ENCODE measurements around the gene ZC3H12C.

ZC3H12C gene

DNA sequence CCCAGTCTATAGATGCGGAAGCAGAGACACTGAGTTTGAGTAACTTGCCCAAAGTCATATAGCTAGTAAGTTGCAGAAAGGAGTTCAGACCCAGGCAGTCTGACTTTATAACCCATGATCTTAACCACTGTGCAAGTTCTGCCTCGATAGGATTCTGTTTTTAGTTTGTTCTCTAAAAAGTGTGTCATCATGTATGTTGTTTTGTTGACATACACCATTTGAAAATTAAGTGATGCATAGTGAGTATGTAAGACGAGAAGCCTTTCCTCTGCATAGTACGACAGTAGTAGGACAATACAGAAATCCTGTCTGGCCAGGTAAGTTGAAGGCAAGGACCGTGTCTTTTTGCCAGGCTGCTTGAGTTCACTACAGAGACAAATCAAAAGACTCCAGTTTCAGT lies 3.3 kb downstream of the ZC3H12C start:
- DNase-seq: no peak

DNA sequence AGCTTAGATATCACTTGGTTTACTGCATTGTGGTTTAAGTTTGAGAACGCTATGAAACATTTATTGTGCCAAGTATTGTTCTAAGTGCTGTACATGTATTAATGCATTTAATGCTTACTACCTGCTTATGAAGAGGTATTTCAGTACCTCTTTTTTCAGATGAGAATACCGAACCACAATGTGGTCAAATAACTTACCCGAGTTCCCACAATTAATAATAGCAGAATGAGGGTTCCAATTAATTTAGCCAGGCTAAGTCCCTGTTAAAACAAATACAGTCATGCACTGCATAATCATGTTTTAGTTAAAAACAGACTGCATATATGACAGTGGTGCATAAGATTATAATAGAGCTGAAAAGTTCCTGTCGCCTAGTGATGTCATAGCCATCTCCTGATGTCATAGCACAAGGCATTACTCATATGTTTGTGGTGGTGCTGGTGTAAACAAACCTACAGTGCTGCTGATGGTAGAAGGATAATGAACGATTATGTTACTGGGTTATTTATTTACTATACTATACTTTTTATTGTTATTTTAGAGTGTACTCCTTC lies 4.3 kb downstream of the ZC3H12C start:
- no peak for DNase-seq

GRCh38 chr11:110098645-110099044 lies 5.5 kb downstream of the ZC3H12C start:
- no peak for DNase-seq

DNA sequence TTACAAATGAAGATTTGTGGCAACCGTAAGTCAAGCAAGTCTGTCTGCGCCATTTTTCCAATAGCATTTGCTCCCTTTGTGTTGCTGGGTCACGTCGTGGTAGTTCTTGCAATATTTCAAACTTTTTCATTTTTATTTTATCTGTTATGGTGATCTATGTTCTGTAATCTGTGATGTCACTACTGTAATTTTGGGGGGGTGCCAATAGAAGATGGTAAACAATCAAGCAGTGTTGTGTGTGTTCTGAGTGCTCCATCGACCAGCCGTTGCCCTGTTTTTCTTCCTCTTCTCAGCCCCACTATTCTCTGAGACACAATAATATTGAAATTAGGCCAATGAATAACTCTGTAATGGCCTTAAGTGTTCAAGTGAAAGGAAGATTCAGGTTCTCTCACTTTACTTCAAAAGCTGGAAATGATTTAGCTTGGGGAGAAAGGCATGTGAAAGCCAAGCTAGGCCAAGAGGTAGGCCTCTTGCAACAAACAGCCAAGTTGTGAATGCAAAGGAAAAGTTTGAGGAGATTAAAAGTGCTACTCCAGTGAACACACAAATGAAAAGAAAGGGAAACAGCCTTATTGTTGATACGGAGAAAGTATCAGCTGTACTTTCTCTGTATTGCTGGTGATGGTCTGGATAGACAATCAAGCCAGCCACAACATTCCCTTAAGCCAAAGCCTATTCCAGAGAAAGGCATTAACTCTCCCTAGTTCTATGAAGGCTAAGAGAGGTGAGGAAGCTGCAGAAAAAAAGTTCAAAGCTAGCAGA lies 7.5 kb downstream of the ZC3H12C start:
- DNase-seq: no peak

GRCh38 chr11:110106713-110107274 lies 13.6 kb downstream of the ZC3H12C start:
- no peak for DNase-seq

DNA sequence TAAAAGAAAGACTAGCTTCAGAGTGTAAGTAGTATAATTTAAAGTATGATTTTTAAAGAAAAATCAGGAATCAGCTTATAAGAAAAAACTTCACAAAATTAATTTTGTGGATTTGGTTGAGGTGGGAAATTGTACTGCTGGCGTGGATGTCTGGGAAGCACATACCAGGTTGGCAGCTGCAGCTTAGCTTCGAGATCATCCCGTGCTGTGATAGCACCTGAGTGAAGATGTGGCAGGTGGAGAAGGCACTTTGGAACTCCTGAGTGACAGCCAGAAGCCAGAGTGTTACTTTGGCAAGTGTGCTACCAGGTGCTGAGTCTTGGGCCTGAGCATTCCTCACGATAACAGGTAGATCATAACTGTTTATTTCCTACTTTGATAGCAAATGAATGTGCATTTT lies 17.7 kb downstream of the ZC3H12C start:
- DNase-seq: no peak

DNA sequence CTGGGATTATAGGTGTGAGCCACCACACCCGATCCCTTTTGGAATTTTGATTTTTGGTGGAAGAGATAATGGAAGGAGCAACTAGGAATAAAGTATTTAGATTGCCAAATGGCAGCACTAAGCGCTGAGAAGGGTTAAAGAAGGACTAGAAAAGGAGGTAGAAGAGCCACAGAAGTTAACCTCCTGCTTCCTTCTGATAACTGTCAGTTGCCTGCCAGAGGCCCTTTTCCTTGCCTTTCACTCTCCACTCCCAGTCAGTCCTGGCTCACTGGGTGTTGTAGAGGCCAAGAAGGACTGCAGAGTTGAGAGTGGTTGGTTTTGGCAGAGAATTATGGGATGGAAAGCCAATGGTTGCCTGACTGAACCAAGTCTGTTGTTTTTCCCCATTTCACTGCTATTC lies 19.3 kb downstream of the ZC3H12C start:
- no peak for DNase-seq

DNA sequence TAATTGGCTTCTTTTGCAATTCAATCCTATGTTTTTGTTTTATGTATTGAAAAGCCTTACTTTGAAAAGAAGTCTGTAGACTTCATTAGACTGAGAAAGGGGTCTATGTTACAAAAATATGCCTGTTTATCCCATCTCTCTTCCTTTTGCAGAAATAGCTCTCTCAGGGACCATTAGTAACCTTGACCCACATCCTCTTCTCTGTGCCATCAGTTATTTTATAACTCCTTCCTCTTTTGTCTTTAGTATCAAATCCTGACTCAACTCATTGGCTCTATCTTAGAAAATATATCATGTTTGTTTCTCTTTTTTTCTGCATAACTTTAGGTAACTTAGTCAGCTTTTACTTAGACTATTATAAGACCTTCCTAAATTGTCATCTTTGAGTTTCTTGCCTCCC lies 20.3 kb downstream of the ZC3H12C start:
- DNase-seq: no peak

GRCh38 chr11:110113973-110114372 lies 20.8 kb downstream of the ZC3H12C start:
- no peak for DNase-seq

DNA sequence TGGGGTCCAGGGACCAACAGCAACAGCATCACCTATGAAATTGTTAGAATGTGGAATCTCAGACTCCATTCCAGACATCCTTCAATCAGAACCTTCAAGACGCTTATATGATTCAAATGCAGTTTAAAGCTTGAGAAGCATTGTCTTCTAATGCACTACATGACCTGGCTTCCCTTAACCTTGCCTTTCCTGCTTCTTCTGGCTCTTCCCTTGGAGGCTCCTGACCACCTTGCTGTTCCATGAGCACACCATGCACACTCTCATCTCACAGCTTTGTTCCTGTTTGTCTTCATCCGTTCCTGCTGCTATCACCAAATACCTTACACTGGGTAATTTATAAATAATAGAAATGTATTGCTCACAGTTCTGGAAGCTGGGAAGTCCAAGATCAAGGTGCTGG lies 26.1 kb downstream of the ZC3H12C start:
- DNase-seq: no peak

DNA sequence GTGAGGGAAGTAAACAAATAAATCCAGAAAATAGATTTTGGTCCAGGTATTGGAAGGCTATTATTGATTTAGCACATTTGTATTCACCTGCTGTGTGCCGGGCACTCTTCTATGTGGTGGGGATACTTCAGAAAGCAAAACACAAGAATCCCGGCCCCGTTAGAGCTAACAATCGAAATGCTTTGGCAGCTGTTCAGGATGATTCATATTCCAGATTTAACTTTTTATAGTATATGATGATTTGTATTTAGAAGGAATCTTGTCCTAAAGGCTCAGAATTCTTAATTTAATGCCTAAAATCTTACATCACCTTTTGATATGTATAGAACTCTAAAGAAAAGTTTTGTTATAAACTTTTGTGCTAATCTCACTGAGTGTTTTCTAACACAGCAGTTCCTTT lies 28.0 kb downstream of the ZC3H12C start:
- no peak for DNase-seq

GRCh38 chr11:110123003-110123402 lies 29.8 kb downstream of the ZC3H12C start:
- no peak for DNase-seq

- no peak for DNase-seq
Observed at GRCh38 chr11:110124605-110125004, 31.4 kb downstream of the ZC3H12C start.

GRCh38 chr11:110125632-110126031 lies 32.4 kb downstream of the ZC3H12C start:
- DNase-seq: no peak

- DNase-seq: no peak
Observed at GRCh38 chr11:110126936-110127335, 33.7 kb downstream of the ZC3H12C start.

- DNase-seq: no peak
Observed at GRCh38 chr11:110128161-110128560, 35.0 kb downstream of the ZC3H12C start.

- DNase-seq: peak in 10 of 58 donors; percentile 2 to 56 (median 30)
Observed at GRCh38 chr11:110130642-110131238, 37.5 kb downstream of the ZC3H12C start.

GRCh38 chr11:110131386-110132123 lies 38.4 kb downstream of the ZC3H12C start:
- no peak for DNase-seq

DNA sequence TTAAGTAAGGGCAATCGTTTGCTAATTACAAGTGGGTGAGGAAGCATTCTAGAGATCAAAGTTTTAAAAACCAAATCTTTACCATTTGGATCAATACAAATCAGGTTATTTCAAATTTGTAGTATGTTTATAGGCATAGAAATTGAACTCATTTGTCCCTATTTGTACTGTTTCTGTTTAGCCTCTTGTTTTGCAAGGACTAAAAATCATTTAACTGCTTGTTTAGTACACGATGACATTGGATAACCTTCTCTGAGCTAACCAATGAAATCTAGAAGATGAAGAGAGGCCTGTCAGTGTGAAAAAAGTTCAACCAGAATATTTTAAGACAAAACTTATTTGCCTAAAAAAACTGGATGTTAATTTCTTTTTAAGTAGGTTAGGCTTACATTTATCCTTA lies 40.0 kb downstream of the ZC3H12C start:
- DNase-seq: no peak

GRCh38 chr11:110134110-110134509 lies 40.9 kb downstream of the ZC3H12C start:
- peak in 4 of 58 donors; percentile 9 to 36 (median 22) for DNase-seq

DNA sequence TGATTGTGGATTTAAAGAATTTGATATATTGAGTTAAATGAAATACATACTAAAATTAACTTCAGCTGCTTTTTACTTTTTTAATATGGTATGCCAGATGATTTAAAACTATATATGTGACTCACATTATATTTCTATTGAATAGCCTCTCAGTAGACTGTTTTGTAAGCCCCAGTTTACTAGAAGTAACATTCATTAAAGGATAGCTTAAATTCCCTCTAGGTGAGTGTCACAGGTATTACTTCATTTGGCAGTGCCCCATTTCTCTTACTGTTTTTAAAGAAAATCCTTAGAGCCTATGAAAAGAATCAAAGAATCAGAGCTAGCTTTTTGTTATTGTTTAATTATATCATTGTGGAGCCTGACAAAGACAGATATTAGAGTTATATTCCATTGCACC lies 48.6 kb downstream of the ZC3H12C start:
- DNase-seq: no peak
